Hematopoietic multipotent progenitor cell treated with erythropoietin and hydrocortisone succinate and interleukin-3 and kit ligand, for 4 days (in vitro differentiated cells): ENCODE data around the gene ARHGAP15.

ENCODE experiments used
- DNase-seq: peaks from one replicate; pipeline ENCODE4 v3.0.0-alpha.2; 2015

The ARHGAP15 gene

GRCh38 chr2:143702931-143703330 lies 573.7 kb downstream of the ARHGAP15 start:
- no peak for DNase-seq

- no peak for DNase-seq
Observed at GRCh38 chr2:143704451-143705106, 575.4 kb downstream of the ARHGAP15 start.

GRCh38 chr2:143705108-143705707 lies 576.0 kb downstream of the ARHGAP15 start:
- peak; percentile 27 for DNase-seq

- no peak for DNase-seq
Observed at GRCh38 chr2:143706354-143706753, 577.1 kb downstream of the ARHGAP15 start.

- DNase-seq: no peak
Observed at GRCh38 chr2:143708682-143709081, 579.5 kb downstream of the ARHGAP15 start.

GRCh38 chr2:143710196-143710595 lies 581.0 kb downstream of the ARHGAP15 start:
- no peak for DNase-seq

GRCh38 chr2:143710879-143711278 lies 581.7 kb downstream of the ARHGAP15 start:
- no peak for DNase-seq

- DNase-seq: no peak
Observed at GRCh38 chr2:143716522-143716921, 587.3 kb downstream of the ARHGAP15 start.

GRCh38 chr2:143717053-143717452 lies 587.8 kb downstream of the ARHGAP15 start:
- DNase-seq: no peak

GRCh38 chr2:143717536-143718168 lies 588.4 kb downstream of the ARHGAP15 start:
- no peak for DNase-seq

GRCh38 chr2:143718745-143719144 lies 589.5 kb downstream of the ARHGAP15 start:
- DNase-seq: no peak

GRCh38 chr2:143719406-143719805 lies 590.2 kb downstream of the ARHGAP15 start:
- DNase-seq: no peak

- no peak for DNase-seq
Observed at GRCh38 chr2:143720095-143720664, 591.0 kb downstream of the ARHGAP15 start.

- peak; percentile 52 for DNase-seq
Observed at GRCh38 chr2:143725400-143725799, 596.2 kb downstream of the ARHGAP15 start.

GRCh38 chr2:143726151-143726845 lies 597.1 kb downstream of the ARHGAP15 start:
- no peak for DNase-seq

- DNase-seq: no peak
Observed at GRCh38 chr2:143728498-143728897, 599.3 kb downstream of the ARHGAP15 start.

- no peak for DNase-seq
Observed at GRCh38 chr2:143729296-143729814, 600.1 kb downstream of the ARHGAP15 start.

- DNase-seq: peak; percentile 13
Observed at GRCh38 chr2:143730155-143730952, 601.1 kb downstream of the ARHGAP15 start.

GRCh38 chr2:143730953-143731260 lies 601.7 kb downstream of the ARHGAP15 start:
- DNase-seq: no peak

- DNase-seq: no peak
Observed at GRCh38 chr2:143732076-143732475, 602.9 kb downstream of the ARHGAP15 start.

- DNase-seq: no peak
Observed at GRCh38 chr2:143732871-143733270, 603.7 kb downstream of the ARHGAP15 start.

- DNase-seq: no peak
Observed at GRCh38 chr2:143734507-143734906, 605.3 kb downstream of the ARHGAP15 start.
